Hepatic stellate cell (primary cell): ENCODE measurements around the gene ASPHD1.
"Not testable (repeated sequence)": the region's sequence is repeated elsewhere in the genome, so short reads cannot be mapped to it uniquely, and the experiment has no call there.

ENCODE experiments used
- DNase-seq: peaks from one replicate; pipeline ENCODE4 v3.0.0; 2011; ENCODE audit warnings: low spot score

The ASPHD1 gene

GRCh38 chr16:29877266-29877961 is 22.9 kb upstream of the ASPHD1 start:
- DNase-seq, result no peak

- no peak for DNase-seq
Measured at GRCh38 chr16:29878172-29878571, 22.1 kb upstream of the ASPHD1 start.

GRCh38 chr16:29881050-29881449 is 19.2 kb upstream of the ASPHD1 start:
- no peak for DNase-seq

GRCh38 chr16:29883987-29884386 is 16.3 kb upstream of the ASPHD1 start:
- DNase-seq, result no peak

GRCh38 chr16:29889372-29889771 is 10.9 kb upstream of the ASPHD1 start:
- DNase-seq, result not testable (repeated sequence)

- DNase-seq, result no peak
Measured at GRCh38 chr16:29891525-29892457, 8.5 kb upstream of the ASPHD1 start.

GRCh38 chr16:29892458-29892813 is 7.9 kb upstream of the ASPHD1 start:
- DNase-seq, result no peak

- DNase-seq, result no peak
Measured at GRCh38 chr16:29893553-29893952, 6.7 kb upstream of the ASPHD1 start.

- DNase-seq, result no peak
Measured at GRCh38 chr16:29894352-29894751, 5.9 kb upstream of the ASPHD1 start.

- no peak for DNase-seq
Measured at GRCh38 chr16:29896841-29897240, 3.4 kb upstream of the ASPHD1 start.

- no peak for DNase-seq
Measured at GRCh38 chr16:29897333-29897732, 3.0 kb upstream of the ASPHD1 start.

GRCh38 chr16:29898135-29898803 is 2.0 kb upstream of the ASPHD1 start:
- DNase-seq, result no peak

GRCh38 chr16:29898804-29899515 is 1.3 kb upstream of the ASPHD1 start:
- no peak for DNase-seq

- peak; percentile 60 for DNase-seq
Measured at GRCh38 chr16:29899516-29900101, 679 bp upstream of the ASPHD1 start, which contains the start of gene SEZ6L2. Gene SEZ6L2, minus strand, starts transcription at chr16:29899550. Its CDS starts 531 bp downstream, at chr16:29899019.

- DNase-seq, result no peak
Measured at GRCh38 chr16:29900888-29901606, 759 bp downstream of the ASPHD1 start.

- DNase-seq, result no peak
Measured at GRCh38 chr16:29901607-29901945, 1.3 kb downstream of the ASPHD1 start.

- no peak for DNase-seq
Measured at GRCh38 chr16:29903590-29903989, 3.3 kb downstream of the ASPHD1 start.

GRCh38 chr16:29904947-29905346 is 4.7 kb downstream of the ASPHD1 start:
- no peak for DNase-seq

GRCh38 chr16:29905668-29906067 is 5.4 kb downstream of the ASPHD1 start:
- DNase-seq, result no peak

- DNase-seq, result no peak
Measured at GRCh38 chr16:29906520-29907244, 6.4 kb downstream of the ASPHD1 start.
